Kidney epithelial cell (primary cell): ENCODE results near the gene PZP. TPM values are rescaled to one million over a fixed set of nuclear protein-coding genes. Genes with fewer than 3 reads are reported as not detected.

Source experiments
- DNase-seq: peaks from one replicate; pipeline ENCODE4 v3.0.0-alpha.2; 2010; ENCODE audit warnings: low read depth
- H3K27me3 ChIP-seq: 2 replicates; pipeline ENCODE4 v1.6.0; 2011; ENCODE audit warnings: low read length; ENCODE audit not compliant: control insufficient read depth, insufficient read depth
- H3K36me3 ChIP-seq: 2 replicates; pipeline ENCODE4 v1.5.1; 2011; ENCODE audit warnings: low read length; ENCODE audit not compliant: control insufficient read depth, insufficient read depth
- H3K4me3 ChIP-seq: 2 replicates; pipeline ENCODE4 v1.5.1; 2011; ENCODE audit warnings: low read depth, mild to moderate bottlenecking, control low read depth, low read length
- CTCF ChIP-seq: IDR thresholded peaks from 2 replicates; pipeline ENCODE4 v1.5.1; 2011; ENCODE audit warnings: mild to moderate bottlenecking, moderate library complexity, low read length, control low read depth, inconsistent platforms; ENCODE audit not compliant: insufficient read depth, poor library complexity, severe bottlenecking
- total RNA-seq: library from RNA; depleted of rRNA; stranded (reverse); fragments of >200 nt; gene quantifications from 2 replicates; pipeline ENCODE4 v1.2.3, GENCODE V29; 2015

PZP gene
- total RNA-seq, 1 donor from 2014 or later, result not detected

DNA sequence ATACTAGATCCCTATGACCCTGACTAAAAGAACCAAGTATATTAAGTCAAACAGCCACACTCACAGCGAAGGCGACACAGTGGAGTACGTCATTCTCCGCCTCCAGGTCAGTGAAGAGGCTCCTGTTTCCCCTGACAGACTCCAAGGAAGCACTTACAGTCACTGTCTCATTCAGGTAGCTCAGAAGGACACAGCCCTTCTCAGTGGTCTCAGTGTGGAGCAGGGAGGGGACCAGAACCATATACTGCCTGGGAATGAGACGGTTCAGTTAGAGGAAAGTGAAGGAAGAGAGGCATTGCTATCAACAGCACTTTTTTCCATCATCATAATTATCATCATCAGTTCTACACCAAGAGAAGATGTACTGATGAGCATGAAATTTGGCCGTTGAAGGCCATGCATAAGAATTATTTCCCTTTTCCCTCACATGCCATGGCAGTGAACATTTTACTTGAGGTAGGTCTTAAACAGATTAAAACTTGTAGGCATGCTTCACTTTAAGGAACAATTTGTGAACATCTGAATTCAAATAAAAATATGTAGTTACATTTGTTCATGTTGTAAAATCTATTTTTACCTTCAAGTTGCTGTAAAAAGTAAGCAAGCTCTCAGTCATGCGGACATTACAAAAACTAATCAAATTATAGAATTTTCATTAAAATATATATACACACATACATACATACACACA lies 94.8 kb downstream of the PZP start:
- TF ChIP-seq CTCF, result no peak
- Histone ChIP-seq H3K27me3 (no peaks in the 10 kb centered on the region), H3K36me3 (no peaks in the 10 kb centered on the region), H3K4me3 (no peak overlapping the region)
- DNase-seq, result no peak

- TF ChIP-seq CTCF, result no peak
- Histone ChIP-seq H3K36me3 (no peaks in the 10 kb centered on the region), H3K27me3 (no peaks in the 10 kb centered on the region), H3K4me3 (no peak overlapping the region)
- no peak for DNase-seq
Observed at GRCh38 chr12:9112076-9112853, 95.9 kb downstream of the PZP start.

- DNase-seq, result no peak
- no peak for TF ChIP-seq CTCF
- H3K4me3 ChIP-seq, result no peak overlapping the region
- no peaks in the 10 kb centered on the region for H3K27me3 ChIP-seq
- no peaks in the 10 kb centered on the region for H3K36me3 ChIP-seq
Observed at GRCh38 chr12:9111525-9111924, 96.7 kb downstream of the PZP start.

DNA sequence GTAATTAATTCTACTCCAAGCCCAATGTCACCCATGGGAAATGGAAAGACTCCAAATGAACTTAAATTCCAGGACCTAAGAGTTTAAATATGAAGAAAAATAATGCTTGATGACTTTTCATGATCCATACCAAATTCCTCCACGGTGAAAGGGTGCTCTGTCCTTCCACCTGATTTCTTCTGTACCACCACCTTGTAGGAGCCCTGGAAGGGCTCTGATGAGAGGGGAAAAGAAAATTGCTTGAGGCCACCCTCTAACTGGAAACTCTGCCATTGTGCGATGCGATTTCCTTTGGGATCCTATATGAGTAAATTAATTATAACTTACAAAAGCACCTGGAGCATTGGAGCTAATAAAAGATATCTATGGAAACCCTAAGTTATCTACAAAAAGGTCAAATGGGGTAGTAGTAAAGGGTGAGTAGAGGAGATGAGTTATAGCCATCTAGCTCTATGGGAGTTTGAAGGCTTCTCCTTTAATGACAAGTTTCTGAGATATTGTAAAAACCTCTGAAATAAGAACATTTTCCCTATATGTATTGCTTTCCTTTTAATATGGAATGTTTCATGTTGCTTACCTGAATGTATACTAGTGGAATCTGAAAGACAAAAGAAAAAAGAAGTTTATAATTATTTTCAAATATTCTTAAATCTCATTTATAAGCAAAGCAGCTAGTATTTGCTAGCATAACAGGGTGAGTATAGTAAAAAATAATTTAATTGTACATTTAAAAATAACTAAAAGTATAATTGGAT lies 98.3 kb downstream of the PZP start:
- no peaks in the 10 kb centered on the region for H3K36me3 ChIP-seq
- no peak for DNase-seq
- no peak overlapping the region for H3K4me3 ChIP-seq
- TF ChIP-seq CTCF, result no peak
- H3K27me3 ChIP-seq, result no peaks in the 10 kb centered on the region

DNA sequence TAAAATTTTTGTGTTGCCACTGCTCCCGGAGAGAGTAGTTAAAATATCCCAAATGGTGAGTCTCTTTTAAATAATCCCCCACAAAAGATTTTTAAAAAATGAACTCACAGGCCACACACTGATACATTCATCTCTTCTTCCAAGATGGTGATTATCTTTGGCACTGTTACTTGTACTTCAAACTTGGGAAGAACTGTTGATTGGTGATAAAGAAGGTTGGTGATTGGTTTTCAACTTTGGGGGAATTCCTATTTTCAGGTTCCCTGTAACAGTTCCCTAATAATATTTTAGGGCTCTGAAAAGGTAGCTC lies 99.0 kb downstream of the PZP start:
- Histone ChIP-seq H3K36me3 (no peaks in the 10 kb centered on the region), H3K27me3 (no peaks in the 10 kb centered on the region), H3K4me3 (no peak overlapping the region)
- DNase-seq, result no peak
- TF ChIP-seq CTCF, result no peak
